Measurements from ENCODE around the gene CHERP.

DNA sequence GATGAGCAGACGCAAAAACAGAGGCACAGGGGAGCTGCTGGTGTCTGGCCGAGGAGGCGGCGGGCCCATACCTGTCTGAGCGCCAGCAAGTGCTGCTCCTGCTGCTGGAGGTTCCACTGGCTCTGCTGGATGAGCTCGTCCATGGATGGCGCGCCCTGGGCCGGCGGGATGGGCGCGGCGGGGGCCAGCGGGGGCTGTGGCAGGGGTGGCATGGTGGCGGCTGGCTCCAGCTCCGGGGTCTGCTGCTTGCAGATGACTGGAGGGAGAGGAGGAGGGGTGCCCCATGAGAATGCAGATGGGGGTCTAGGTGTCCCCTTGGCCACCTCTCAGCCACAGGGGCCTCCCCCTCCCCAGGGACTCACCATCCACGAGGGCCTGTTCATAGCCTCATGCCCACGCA, 6.9 kb downstream of the CHERP start:
- TF ChIP-seq, protein P1, sequence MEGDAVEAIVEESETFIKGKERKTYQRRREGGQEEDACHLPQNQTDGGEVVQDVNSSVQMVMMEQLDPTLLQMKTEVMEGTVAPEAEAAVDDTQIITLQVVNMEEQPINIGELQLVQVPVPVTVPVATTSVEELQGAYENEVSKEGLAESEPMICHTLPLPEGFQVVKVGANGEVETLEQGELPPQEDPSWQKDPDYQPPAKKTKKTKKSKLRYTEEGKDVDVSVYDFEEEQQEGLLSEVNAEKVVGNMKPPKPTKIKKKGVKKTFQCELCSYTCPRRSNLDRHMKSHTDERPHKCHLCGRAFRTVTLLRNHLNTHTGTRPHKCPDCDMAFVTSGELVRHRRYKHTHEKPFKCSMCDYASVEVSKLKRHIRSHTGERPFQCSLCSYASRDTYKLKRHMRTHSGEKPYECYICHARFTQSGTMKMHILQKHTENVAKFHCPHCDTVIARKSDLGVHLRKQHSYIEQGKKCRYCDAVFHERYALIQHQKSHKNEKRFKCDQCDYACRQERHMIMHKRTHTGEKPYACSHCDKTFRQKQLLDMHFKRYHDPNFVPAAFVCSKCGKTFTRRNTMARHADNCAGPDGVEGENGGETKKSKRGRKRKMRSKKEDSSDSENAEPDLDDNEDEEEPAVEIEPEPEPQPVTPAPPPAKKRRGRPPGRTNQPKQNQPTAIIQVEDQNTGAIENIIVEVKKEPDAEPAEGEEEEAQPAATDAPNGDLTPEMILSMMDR (IDR thresholded peaks at IDR 0.05), result no peak
- TF ChIP-seq POLR2A (IDR thresholded peaks at IDR 0.05), result no peak

Measured in Peyer's patch (tissue), 4 donors.